NOMO-1 treated with DMSO at 0.1 percent for 48 hours (cell line): ENCODE results near the gene DLG1.

Source experiments
- DNase-seq: peaks from one replicate; lab custom pipeline; 2025; ENCODE audit not compliant: unreplicated experiment; lab: John Stamatoyannopoulos, UW

The DLG1 gene

DNA sequence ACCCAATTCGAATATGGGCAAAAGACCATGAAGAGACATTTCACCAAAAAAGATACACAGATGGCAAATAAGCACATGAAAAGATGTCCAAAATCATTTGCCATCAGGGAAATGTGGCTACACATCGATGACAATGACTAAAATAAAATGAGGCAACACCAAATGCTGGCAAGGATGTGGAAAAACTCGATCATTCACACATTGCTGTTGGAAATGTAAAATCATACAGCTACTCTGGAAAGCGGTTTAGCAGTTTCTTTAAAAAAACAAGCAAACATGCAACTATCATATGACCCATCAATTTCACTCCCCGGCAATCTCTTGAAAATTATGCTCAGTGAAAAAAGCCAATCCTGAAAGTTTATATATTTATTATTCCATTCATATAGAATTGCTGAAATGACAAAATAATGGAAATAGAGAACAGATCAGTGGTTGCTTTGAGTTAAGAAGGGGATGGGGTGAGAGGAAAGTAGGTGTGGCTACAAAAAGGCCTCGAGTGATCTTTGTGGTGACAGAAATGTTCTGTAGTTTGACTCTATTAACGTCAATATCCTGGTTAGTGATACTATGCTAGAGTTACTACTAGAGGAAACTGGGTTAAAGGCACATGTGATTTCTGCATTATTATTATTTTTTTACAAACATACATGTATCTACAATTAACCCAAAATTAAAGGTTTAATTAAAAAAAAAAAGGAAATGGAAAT, 45.0 kb downstream of the DLG1 start:
- no peak for DNase-seq

DNA sequence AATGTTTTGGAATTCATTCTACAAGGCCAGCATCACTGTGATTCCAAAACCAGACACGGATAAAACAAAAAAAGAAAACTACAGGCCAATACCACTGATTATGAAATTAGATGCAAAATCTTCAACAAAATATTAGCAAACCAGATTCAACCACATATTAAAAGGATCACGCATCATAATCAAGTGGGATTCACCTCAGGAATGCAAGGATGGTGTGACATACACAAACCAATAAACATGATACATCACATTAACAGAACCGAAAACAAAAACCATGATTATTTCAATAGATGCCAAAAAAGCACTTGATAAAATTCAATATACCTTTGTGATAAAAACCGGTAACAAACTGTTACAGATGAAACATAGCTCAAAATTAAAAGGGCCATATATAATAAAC, 48.9 kb downstream of the DLG1 start:
- DNase-seq, result no peak

DNA sequence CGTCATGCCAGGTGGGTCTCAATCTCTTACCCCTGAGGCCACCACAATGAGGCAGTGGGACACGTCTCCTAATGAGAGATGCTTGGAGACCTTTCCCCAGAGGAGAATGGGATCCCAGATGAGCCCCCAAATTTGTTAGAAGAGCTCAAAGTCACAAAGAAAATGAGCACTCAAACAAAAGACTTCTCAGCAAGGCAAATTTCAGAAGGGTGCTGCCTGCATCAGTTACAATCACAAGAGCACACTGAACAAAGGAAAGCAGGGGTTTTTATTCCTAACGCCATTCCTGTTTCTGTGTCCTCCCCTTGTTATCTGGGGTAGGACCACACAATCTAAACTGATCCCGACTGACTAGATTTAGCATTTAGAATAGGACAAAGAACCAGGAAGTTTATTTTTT, 50.1 kb downstream of the DLG1 start:
- DNase-seq, result no peak

DNA sequence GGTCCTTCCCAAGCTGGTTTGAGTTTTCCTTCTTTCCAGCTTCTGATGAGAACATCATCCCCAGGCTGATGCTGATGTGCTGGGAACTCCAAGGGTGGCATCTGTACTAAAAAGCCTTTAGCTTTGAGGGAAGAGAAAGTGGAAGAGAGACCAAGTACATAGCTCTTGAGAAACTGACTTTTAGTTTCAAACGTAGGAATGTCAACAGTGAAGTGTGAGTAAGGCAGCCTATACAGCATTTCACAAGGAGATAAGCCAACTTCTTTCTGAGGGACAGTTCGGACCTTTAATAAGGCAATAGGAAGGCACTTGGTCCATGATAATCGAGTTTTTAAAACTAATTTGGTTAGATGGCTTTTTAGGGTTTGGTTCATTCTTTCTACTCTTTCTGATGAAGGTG, 53.7 kb downstream of the DLG1 start:
- DNase-seq, result no peak

DNA sequence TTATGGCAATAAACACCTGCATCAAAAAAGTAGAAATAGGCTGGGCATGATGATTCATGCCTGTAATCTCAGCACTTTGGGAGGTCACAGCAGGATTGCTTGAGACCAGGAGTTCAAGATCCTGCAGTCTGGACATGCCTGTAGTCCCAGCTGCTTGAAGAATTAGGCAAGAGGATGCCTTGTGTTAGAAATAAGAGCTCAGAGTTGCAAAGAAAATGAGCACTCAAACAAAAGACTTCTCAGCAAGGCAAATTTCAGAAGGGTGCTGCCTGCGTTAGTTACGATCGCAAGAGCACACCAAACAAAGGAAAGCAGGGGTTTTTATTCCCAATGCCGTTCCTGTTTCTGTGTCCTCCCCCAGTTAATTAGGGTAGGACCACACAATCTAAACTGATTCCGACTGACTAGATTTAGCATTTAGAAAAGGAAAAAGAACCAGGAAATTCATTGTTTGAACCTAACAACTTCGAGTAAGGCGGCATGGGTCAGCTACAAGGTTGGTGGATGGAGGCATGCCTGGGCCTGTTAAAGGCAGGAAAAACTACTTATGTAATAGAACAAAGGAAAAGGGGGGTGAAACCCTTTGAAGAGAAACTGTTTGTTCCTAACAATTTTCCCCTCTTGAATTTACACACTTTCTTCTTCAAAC, 55.5 kb downstream of the DLG1 start:
- no peak for DNase-seq

DNA sequence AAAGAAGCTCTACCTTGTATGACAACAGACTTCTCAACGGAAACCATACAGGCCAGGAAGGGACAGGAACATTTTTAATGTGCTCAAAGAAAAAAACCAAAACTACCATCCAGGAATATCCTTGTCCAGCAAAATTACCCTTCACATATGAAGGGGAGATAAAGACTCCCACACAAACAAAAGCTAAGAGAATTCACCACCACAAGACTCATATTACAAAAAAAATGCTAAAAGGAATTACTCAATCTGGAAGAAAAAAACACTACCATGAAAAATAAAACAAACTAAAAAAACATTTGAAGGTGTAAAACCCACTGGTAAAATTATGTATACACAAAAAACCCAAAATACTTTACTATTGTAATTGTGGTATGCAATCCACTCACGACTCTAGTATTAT, 57.2 kb downstream of the DLG1 start:
- DNase-seq, result no peak

DNA sequence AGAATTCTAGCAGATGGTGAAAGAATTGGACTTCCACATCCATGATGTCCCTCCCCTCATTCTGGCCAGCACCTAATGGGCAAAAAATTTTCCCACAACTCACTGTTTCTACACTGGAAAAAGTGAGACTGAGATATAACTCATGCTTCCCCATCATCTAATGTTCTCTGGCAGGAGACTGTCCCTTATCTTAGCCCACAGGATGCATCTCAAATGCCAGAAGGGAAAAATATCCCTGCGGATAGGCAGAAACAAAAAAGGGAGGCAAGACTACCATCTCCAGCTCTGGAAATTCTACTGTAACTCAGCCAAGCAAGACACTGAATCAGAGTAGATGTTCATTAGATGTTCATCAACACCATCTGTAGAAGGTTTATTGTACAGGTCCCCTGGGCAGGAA, 58.6 kb downstream of the DLG1 start:
- DNase-seq, result no peak

DNA sequence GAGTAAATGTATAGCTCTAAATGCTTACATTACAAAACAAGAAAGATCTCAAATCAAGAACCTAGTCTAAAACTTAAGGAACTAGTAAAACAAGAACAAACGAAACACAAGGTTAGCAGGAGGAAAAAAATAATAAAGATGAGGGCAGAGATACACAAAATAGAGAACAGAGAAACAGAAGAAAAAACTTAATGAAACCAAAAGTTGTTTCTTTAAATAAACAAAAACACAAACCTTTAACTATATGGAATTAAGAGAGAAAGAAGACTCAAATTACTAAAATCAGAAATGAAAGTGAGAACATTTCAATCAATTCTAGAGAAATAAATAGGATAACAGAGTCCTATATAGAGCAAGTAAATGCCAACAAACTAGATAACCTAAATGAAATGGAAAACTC, 59.6 kb downstream of the DLG1 start:
- no peak for DNase-seq

DNA sequence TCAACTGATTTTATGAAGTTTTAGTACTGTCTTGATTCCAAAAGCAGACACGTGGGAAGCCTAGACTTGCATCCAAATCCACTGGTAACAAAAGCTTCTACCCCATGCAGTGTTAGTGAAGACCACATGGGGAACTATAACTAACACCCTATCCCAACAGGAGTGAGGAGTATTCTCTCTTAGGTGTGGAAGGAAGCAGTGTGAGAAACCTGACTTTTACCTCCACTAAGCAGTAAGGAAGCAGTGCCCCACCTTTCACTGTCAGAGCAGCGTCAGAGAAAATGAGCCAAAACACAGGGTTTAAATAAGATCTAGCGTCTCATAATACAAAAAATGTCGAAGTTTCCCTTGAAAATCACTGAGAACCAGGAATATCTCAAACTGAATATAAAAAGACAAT, 60.5 kb downstream of the DLG1 start:
- DNase-seq, result no peak

DNA sequence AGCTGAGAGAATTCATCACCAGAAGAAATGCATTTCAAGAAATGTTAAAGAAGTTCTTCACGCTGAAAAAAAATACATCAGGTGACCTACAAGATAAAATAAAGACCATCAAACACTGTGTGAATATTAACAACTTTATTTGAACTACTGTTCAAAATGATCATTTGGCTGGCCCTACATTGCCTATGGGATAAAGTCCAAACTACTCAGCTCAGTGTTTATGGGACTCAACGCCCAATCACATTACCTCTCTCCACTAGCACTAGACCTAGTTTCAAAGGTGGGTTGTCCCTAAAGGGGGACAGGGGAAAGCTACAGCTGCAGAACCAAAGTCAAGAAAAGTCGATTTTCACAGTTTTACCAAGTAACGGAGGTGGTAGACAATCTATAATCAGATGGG, 62.0 kb downstream of the DLG1 start:
- DNase-seq, result no peak

DNA sequence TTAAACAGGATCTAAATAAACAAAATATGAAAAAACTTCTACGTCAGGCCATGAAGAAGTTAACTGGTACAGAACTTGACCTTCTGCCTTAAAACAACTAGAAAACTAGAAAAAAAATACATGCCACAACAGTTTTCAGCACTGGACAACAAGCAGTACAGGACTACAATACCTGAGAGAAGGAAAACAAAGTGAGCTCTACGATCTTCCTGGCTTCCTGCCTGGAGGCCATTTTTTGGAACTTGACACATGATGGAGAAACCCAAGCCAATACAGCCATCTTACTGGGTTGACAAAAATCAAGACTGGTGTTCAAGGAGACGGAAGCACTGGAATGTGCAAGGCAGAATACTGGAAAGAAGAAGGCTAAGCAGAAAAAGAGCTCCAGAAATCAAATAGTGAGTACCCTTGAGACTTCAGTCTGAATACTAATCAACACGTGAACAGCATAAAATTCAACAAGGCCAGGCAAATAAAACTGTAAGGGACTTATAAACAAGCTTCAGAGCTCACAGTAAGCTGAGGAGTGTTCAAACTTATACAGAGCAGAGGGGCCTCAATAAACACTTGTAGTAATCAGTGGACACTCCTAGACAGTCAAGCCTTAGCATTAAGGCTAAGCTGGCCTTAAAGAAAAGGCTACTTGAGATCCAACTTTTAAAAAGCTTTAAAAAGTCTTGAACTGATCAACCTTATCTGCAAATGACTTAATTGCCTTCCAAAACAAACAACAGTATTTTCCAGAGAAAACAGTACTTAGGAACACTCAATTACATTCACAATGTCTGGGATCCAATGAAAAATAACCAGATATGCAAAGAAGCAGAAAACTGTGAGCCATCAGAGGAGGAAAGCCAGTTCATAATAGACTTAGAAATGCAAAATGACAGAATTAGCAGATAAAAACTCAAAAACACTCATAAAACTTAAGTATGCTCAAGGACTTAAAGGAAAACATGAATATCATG, 63.2 kb downstream of the DLG1 start:
- no peak for DNase-seq

DNA sequence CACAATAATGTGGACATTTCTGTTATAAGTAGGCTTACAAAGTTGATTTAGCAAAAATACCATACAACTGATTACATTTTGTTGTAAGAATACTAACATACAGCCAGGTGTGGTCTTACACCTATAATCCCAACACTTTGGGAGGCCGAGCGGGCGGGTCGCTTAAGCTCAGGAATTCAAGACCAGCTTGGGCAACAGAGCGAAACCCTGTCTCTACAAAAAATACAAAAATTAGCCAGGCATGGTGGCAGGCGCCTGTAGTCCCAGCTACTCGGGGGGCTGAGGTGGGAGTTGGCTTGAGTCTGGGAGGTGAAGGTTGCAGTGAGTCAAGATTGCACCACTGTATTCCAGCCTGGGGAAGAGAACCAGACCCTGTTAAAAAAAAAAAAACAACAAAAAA, 67.1 kb downstream of the DLG1 start:
- DNase-seq, result no peak

DNA sequence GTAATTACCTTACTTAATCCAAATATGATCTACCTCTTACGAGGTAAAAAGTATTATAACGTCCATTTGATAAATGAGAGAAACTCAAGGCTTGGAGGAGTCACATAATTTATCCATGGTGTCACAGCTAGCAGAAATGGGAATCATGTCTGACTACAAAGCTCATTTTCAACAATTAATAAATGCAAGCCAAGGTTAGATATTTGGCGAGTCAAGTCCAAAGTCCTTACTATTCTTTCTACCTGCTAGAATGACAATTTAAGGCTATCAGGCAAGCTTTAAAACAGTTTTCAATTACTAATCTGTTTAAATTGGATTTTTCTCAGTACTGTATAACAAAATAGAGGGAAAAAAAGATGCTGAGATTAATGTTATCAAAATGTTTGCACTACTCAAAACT, 68.6 kb downstream of the DLG1 start:
- DNase-seq, result no peak

DNA sequence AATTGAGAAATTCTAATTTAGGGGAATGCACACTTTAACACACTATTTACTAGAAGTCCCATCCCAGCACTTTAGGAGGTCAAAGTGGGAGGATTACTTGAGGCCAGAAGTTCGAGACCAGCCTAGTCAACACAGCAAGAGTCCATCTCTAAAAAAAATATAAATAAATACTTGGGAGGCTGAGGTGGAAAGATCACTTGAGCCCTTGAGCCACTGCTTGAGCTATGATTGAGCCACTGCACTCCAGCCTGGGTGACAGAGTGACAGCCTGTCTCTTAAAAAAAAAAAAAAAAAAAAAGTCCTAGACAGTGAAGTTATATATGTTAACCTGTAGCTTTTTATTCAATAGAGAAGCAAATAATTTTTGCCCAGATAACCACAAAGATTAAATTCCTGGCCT, 69.2 kb downstream of the DLG1 start:
- no peak for DNase-seq

DNA sequence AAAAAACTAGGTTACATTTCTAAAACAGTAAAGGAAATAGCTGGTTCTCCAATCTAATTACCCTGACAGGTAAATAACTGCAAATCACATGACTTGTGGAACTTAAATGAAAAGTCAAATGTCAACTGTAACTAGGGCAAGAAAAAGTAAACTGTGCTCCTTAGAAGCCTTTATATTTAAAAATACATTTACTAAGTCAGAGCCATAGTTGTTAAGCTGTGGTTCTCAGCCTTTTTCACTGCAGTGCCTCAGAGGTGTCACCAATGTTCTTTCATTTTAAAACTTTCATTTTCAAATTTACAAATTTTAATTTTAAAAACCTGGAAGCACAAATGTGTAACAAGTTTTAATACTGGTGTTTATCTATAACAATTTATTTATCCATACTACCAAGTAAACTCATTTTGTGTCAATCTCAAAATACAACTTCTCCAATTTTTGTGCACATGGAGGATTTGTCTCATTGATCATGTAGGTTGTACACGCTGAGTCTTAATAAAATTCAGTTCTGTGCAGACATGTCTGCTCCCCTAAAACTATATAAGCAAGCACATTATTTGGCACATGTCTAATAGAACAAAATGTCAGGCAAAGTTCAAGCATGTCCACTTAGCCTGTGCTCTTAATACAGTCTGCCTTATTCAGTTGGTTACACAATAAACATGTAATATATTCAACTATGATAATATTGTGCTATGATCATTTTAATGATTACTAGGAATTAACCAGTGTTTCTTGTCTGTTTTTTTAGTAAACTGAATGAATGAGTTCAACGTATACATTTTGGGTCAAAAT, 70.4 kb downstream of the DLG1 start:
- DNase-seq, result no peak

DNA sequence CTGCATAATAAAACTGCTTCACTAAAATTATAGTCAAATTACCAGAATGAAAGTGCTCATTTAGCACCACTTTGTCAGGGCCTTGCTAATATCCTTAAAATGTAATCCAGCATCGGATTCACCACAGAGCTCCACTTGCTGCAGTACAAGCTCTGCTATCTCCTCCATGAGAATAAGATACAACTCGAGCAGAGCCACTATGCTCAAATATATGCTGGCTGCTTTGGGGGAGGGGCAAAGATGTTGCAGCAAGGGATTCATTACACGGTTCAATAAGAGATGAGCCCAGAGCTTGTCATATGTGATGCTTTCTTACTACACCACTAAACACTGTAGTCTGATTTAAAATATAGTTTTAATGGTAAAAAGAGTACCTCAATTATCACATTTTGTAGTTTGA, 72.2 kb downstream of the DLG1 start:
- DNase-seq, result no peak

DNA sequence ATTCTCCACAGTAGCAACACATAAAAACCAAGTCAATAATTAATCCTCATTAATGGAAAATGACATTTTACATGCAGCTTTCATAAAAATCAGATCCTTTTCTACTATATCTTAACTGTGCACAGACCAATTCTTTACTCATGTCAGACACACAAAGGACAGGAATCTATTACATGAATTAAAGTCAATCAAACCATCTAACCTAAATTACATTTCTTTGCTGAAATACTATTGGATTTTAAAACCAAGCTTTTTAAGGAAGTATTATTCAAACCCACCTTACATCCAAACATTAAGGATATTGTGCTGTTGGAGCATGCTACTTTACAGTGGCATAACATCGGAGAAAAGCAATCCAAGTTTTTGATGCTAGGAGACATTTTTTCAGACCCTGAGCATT, 72.8 kb downstream of the DLG1 start:
- no peak for DNase-seq

DNA sequence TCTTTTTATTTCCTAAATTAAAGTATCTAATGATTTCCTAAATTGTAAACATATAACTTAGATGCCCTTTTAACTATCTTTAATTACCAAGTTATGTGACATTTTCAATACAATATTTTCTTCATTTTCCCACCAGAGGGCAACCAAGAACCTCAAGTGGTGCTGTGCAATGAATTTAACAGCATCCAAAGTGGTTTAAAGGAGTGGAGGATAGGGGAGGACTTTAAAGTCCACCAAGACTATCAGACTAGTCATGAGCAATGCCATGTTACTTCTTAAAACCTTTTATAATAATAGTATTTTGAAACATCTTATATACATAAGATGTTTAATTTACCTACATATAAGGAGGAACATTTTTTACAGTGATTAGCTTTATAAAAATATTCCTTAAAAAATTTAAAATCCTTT, 74.4 kb downstream of the DLG1 start:
- peak; percentile 65 for DNase-seq

DNA sequence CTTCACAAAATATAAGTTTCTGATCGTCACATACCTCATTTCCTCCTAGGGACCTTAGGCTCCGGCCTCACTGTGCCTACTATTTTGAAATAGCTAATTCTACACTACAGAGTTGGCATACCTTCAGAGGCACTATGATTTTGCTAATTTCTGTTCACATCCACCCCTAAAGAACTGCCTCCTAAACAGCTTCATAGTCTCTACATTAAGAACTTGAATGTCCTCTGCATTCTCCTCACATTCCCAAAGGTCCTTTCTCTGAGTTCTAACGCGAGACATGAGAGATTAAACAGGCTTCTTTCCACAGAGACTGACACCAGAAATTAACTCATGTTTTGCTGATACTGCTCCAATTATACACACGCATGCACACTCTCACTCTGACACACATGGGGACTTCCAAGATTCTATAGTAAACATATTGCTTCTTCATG, 75.5 kb downstream of the DLG1 start:
- no peak for DNase-seq

DNA sequence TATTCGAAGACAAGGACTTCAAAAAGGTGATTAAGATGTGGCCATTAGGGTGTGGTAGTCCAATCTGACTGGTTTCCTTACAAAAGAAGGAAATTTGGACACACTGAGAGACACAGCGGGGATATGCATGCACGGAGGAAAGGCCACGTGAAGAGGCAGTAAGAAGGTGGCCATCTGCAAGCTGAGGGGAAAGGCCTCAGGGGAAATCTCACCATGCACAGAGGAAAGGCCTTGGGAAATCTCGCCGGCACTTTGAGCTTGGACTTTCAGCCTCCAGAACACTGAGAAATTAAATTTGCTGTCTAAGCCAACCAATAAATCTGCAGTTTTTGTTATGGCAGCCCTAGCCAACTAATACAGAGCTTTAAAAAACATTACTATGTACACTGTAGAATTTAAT, 78.8 kb downstream of the DLG1 start:
- no peak for DNase-seq

DNA sequence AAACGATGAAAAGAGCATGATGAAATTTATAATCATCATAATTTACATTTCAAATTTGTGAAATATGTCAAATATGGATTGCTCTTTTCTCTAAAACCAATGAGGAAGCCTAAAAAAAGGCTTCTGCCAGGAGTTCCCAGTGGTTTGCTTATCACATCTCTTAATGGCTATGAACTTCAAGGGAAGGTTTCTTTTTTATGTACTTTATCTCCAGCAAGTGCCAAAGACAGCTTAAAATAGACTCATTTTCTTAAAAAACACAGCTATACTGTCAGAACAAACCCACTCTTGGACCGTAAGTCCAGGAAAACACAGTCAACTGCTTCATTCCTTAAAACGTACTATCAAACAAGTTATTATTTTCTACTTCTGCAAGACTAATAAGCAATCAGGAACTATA, 80.2 kb downstream of the DLG1 start:
- no peak for DNase-seq
